ENCODE results near the gene BST2.

The BST2 gene

DNA sequence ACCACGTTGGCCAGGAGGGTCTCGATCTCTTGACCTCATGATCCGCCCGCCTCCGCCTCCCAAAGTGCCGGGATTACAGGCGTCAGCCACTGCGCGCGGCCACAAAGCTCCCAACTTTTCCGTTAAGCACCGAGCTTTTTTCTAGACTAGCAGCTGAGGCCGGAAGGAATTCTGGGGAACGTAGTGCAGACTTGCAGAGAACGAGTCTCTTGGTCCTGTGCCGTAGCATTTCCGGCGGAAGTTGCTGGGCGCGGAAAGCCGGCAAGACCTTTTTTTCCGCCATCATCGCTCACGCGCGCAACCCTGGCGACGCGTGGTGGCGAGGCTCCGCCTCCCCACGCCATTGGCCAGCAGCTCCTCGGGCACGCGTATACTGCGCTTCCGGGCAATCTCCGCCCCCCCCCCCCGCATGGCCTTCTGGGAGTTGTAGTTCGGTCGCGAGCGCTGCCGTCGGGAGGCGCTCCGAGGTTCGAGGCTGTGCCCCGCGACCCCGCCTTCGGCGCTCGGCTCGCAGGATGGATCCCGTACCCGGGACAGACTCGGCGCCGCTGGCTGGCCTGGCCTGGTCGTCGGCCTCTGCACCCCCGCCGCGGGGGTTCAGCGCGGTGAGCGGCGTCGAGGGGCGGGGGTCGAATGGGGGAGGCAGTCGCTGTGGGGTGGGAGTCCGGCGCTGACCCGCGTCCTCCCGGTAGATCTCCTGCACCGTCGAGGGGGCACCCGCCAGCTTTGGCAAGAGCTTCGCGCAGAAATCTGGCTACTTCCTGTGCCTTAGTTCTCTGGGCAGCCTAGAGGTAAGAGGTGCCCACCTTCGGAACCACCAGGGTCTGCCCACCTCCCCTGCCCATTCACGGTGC is 14.4 kb upstream of the BST2 start, which contains the start of gene MVB12A:
Gene MVB12A (plus strand): TSS at position 427 of the 854 bp plus-strand sequence. CDS start 89 bp downstream, at position 516.
- DNase-seq: peak; percentile 79 to 99 (median 97)

DNA sequence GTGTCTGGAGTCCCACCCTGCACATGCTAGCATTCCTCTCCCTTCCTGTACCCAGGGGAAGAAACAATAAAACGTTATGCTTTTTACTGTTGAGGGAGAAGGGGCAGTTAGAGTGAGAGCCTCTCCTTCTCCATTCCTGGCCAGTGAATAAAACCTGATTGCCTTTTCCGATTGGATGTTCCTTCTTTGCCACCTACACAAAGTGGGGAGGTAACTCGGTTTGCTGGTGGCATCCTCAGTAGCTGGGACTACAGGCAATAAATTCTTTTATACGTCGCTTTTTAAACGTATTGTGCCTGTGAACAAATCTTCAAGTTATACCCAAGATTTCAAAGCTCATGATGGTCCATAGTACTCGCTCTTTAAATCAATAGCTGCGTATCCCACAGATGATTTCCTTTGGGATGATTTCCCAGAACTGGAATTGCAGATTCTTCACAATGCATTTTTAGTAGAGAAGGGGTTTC is 13.8 kb upstream of the BST2 start:
- no peak for DNase-seq

DNA sequence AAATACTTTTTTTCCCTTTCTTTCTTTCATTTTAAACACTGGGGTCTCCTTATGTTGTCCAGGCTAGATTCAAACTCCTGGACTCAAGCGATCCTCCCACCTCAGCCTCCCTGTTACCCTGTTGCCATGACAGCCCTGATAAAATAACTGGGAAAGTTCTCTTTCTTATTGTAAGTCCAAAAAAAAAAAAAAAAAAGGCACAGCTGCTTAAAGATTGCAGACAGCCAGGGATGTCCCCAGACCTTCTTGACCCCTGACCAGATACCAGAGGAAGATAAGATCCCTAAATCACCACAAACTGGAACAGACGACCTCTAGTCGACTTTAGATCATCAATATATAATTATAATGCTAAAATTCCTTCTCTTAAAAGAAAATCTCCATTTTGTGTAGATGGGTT is 13.3 kb upstream of the BST2 start:
- no peak for DNase-seq

DNA sequence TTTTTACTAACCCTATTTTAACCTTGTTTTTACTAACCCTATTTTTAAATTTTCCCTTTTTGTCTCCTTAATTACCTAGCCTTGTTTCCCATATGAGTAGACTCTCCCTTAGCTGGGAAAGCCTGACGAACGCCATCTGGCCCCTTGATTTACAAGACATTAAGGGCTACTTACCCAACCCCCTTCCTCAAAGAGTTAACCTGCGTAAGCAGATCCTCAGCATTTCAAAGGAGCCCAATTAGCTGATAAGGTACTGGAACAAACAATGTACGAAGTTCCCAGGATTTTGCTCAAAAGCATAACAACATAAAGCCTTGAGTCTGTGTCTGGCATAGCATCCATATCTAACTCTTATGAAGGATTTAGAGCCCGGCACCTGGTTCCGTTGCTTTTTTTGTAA is 9.7 kb upstream of the BST2 start:
- no peak for DNase-seq

DNA sequence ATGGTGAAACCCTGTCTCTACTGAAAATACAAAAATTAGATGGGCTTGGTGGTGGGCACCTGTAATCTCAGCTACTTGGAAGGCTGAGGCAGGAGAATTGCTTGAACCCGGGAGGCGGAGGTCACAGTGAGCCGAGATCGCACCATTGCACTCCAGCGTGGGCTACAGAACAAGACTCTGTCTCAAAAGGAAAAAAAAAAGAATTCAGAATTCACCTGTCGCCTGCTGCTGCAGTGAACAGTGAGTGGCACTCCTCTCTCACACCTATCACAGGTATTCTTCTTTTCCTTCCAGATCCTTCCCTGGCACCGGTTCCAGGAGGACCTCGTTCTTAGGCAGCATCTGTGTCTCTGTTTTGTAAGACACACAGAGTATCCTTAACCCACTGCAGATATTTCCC is 8.7 kb upstream of the BST2 start:
- DNase-seq: no peak

DNA sequence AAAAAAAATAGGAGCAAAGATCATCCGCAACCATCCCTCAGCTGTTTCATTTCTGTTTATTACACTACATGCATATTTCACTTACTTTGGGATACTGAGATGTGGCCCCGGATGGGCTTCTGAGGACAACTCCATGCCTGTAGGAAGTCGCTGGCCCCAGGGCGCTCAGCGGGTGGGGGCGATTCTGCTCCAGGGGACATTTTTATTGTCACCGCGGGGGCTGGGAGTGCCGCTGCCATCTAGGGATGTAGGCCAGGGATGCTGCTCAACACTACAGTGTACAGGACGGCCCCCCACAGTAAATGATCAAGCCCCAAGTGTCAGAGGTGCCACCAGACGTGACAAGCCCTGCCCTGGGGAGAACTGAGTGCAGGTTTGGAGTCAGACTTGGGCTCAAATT is 6.4 kb upstream of the BST2 start:
- no peak for DNase-seq

DNA sequence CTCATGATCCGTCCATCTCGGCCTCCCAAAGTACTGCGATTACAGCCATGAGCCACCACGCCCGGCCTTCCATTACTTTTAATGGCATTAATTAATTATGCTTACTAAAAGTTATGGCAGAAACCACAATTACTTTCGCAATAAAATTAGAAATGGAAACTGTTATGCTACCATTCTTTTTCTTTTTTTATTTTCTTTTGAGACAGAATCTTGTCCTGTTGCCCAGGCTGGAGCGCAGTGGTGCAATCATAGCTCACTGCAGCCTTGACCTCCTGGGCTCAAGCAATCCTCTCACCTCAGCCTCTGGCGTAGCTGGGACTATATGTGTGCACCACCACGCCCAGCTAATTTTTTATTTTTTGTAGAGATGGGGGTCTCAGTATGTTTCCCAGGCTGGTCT is 4.6 kb upstream of the BST2 start:
- DNase-seq: no peak

DNA sequence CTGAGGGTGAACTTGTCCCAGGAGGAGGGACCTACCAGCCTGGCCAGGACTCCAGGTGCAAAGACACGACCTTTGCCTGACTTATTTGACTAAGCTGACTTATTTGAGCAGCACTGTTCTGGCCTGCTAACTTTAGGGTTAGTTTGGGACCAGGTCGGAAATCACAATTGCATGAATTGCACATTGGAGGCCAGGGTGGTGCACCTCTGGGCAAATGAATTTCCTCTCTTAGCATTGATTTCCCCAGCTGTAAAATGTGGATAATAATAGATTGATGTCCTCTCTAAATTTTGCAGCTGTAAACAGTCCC is 1.4 kb upstream of the BST2 start:
- no peak for DNase-seq

DNA sequence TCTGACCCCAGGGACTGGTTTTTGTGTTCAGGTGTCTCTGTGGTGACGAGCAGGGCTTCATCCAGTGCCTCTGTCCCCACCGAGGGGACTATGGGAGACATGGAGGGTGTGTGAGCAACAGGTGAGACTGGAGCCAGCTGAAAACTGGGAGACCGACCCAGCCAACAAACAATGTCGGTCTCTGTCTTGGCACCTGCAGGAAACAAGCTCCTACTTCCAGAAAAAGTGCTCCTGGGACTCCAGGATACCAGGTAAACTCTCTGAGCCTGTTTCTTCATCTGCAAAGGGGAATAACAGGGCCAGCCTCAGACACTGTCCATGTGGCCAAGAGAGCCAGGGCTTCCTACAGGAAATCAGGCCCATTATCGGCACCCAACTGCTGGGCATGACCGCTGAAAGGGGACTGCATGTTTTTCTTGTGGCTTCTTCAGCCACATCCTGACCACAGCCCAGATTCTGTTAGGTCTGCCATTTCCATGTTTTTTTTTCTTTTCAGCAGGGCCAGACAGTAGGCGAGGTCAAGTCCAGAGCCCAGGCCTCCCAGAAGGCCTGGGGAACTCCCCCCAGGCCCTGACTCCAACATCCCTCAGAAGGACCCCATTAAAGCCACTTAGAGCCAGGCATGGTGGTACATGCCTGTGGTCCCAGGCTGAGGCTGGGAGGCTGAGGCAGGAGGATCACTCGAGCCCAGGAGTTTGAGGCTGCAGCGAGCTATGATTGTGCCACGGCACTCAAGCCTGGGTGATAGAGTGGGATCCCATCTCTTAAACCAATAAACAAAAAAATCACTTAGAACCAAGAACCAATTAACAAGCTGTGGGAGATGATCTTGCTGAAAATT is 836 bp upstream of the BST2 start:
- peak in 8 of 58 donors; percentile 1 to 42 (median 14) for DNase-seq

DNA sequence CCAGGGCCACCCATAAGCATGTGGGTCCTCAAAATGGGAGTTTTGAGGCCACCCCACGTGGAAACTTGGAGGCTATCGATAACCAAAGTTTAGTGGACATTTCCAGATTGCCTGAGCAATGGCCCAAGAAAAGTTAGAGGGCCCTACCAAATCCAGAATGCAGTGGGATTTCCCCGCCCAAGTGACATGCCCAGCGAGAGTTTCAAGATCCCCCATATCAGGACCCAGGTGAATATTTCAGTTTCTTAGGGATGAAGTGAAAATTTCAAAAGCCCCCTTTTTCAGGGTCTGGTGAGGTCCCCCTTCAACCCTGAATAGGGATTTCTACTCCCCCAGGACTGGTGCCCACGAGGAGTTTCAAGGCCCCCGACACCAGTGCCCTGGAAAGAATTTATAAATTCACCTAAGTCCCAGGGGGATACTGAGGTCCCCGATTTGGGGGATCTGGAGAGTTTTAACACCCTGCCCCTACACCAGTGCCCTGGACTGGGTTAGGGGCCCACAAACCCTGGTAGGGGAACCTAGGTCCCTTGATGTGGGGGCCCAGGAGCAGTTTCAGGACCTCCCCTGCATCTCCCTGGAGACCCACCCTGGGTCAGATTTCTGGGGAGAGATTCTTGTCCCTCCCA is 695 bp downstream of the BST2 start:
- DNase-seq: no peak

DNA sequence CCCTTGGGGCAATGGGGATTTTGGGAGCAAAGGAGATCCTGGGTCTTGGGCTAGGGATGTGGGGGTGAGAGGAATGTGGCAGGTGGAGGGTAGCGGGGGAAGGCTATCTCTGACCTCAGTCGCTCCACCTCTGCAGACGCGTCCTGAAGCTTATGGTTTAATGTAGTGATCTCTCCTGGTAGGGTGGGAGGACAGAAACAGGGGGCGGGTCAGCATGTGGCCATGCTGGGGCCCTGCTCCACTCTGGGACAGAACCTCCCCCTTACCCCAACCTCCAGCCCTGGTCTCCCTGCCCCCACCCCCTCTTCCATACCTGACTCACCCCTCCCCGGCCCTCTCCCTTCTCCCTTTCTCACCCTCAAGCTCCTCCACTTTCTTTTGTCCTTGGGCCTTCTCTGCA is 1.4 kb downstream of the BST2 start:
- no peak for DNase-seq

DNA sequence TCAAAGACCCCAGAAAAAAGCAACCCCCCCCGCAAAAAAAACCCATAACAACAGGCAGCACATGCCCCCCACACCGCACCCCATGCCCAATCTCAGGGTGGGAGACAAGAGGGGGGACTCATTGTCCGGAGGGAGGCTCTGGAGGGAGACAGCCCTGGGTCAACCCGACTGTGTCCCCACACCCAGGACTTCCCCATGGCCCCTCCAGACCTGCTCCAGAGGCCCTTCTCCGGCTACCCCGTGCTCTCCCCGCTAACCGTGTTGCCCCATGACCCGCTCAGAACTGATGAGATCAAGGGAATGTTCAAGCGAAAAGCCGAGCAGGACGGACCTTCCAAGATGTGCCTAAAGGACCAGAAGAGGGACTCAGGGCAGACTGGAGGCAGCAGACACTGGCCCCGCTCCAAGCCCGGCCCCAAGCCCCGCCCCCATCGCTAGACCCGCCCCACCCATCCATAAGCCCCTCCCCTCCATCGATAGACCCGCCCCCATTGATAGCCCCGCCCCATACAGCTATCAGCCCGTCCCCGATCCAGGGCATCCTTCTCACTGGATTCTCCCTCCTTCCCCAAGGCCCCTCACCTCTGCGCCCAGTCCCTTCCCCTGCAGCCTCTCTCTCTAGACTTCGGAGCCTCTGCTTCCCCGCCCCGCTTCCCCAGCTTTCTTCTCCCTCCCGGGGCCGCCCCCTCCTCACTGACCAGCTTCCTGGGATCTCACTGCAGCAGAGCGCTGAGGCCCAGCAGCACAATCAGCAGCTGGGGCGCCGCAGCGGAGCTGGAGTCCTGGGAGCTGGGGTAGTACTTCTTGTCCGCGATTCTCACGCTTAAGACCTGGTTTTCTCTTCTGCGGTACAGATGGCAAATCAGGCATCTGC is 2.2 kb downstream of the BST2 start:
- peak in 4 of 58 donors; percentile 1 to 36 (median 22) for DNase-seq

DNA sequence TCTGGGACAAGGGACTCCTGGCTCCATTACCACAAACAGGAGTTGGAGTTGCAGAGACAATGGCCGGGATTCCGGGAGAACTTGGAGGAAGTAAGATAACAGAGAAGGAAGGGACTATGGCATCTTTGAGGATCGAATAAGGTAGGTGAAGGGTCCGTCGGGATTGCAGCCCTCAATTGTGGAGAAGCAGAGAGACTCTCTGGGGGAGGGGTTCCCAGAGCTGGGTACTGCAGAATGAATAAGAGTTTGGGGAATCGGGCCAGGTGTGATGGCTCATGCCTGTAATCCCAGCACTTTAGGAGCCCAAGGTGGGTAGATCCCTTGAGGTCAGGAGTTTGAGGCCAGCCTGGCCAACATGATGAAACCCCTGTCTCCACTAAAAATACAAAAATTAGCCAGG is 3.8 kb downstream of the BST2 start:
- DNase-seq: no peak

DNA sequence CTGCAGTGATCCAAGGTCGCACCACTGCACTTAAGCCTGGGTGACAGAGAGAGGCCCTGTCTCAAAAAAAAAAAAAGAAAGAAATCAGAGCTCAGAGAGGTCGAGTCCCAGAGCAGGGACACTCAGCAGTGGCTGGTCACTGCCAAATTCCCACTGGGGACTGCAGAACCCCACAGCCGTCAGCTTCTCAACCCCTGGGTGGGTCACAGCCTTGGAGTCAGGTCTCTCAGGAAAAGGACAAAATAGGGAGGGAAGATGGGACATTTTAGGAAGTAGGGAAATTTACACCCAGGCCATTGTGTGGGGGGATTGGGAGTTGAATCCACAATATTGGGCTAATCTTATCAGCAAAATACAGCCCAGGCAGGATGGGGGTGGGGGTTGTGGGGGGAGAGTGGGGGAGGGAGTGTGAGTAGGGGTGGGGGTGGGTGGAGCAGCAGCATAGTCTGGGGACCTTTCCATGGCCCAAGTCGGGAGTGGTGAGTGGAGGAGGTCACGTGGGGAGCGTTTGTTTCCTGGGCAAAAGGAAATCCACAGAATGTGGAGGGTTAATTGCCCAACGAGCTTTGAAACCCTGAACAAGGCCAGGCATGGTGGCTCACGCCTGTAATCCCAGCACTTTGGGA is 6.4 kb downstream of the BST2 start:
- no peak for DNase-seq

DNA sequence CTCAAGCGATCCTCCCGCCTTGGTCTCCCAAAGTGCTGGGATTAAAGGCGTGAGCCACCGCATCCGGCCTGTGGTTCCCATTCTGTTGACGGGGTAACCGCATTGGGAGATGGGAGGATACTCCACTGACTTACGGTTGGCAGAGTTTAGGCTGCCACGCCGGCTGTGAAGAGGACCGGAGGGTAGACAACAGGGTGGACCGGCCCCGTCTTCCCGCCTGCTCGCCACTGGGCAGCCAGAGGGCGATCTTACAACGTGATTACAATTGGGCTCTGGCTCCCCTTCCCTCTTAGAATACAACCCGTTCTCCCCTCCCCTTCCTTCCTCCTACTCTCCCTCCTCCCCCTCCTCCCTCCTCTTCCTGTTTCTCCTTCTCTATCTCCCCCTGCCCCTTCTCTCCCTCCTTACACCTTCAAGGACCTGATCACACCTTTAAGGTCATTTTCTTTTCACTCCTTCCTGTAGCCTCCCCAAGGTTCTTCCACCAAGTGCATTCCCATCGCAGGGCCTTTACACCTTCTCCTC is 10.5 kb downstream of the BST2 start:
- peak in 7 of 58 donors; percentile 3 to 30 (median 8) for DNase-seq

DNA sequence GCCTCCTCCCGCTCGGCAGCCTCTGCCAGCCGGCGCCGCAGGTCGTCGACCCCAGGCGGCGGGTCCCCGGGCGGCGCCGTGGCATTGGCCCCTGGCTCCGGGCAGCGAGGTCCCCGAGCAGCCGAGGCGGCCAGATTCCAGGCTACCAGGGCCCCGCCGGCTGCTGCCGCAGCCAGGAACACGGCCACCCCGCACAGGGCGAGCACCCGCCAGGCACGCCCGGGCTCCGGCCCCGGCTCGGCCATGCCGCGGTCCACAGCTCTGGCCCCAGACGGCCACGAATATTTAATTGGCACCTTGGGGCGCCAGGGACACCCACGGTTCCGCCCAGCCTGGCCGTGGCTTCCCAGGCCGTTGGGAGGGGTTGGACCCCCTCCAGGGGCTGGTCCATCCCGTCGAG is 11.5 kb downstream of the BST2 start, which contains the start of gene CCDC194:
Gene CCDC194 (minus strand): TSS at position 283 of the 400 bp plus-strand sequence. CDS start 38 bp downstream, at position 245.
- no peak for DNase-seq

DNA sequence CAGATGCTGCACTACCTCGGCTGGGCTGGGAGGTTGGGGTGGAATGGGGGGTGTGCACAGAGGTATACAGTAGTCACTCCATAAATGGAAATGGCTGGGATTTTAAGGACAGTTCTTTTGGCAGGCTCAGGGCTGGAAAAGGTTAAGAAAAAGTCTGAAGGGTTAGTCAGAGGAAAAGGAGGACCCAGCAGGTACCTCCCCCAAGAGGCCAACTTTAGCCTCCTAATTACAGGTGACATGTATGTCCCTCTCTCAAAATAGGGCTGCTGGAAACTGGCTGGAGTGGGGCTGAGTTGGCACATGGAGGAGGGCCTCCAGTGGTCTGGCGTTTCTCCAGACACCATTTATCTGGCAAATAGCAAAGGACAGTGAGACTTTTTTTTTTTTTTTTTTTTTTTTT is 12.4 kb downstream of the BST2 start:
- DNase-seq: no peak

DNA sequence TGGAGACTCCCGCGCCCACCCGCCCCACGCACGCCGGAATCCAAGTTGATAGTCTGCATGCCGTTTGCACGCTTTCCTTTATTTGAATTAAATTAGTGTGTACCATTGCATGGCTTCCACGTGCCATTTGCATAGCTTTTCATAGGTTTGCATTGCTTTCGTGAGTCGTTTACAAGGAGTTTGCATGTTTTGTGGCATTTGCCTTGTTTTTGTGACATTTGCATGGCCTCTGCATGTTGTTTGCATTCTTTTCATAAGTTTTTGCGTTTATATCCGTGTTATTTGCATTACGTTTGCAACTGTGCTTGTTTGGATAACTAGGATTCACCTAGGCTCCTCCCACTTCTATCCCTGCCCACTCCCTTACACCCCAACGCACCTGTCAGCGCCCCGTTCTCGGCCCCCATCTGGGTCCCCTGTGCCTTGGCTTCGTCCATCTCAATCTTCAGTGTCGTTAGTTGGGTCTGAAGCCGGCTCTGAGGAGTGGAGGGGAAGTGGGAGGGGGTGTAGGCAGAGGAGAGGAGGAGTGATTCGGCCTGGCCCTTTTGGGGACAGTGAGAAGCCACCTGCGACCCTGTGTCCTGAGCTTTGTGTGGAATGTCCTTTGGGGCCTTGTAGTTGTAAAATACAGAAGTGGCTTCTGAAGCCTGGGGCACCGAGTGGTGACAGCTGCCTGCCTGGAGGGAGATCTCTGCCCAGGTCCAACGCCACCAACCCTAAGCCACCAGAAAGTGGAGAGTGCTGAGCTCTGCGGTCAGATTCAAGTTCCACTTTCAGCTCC is 13.9 kb downstream of the BST2 start:
- DNase-seq: peak in 5 of 58 donors; percentile 0 to 10 (median 6)

Data from anterior cingulate cortex (tissue), 58 donors.